ENCODE results near the gene ACE.

Gene ACE

GRCh38 chr17:63445954-63446752, 30.7 kb upstream of the ACE start, which contains the start of gene CYB561:
Gene CYB561, minus strand, starts transcription at chr17:63446306. Its CDS starts 8,759 bp downstream, at chr17:63437547.
- TF ChIP-seq CTCF (IDR thresholded peaks at IDR 0.05; ENCODE audit: low read depth, low read length) = peak; percentile 74
- Histone ChIP-seq H3K27me3 (ENCODE audit: insufficient read depth, low read depth, severe bottlenecking) (no peaks in the 10 kb centered on the region), H3K36me3 (no peaks in the 10 kb centered on the region), H3K9me3 (ENCODE audit: severe bottlenecking) (no peaks in the 10 kb centered on the region), H3K4me3 (ENCODE audit: low read depth, low read length) (peak within 1 kb of the TSS; percentile 25), H3K27ac (peak within 1 kb of the TSS; percentile 70)
- DNase-seq = peak; percentile 65

- no peak for DNase-seq
- Histone ChIP-seq H3K27me3 (ENCODE audit: insufficient read depth, low read depth, severe bottlenecking) (no peaks in the 10 kb centered on the region), H3K27ac (peak overlapping the region; percentile 70), H3K9me3 (ENCODE audit: severe bottlenecking) (no peaks in the 10 kb centered on the region), H3K4me3 (ENCODE audit: low read depth, low read length) (no peak overlapping the region), H3K36me3 (no peaks in the 10 kb centered on the region)
- no peak for TF ChIP-seq CTCF (IDR thresholded peaks at IDR 0.05; ENCODE audit: low read depth, low read length)
Measured at GRCh38 chr17:63446753-63447470, 29.9 kb upstream of the ACE start.

- TF ChIP-seq CTCF (IDR thresholded peaks at IDR 0.05; ENCODE audit: low read depth, low read length) = no peak
- peak overlapping the region; percentile 70 for H3K27ac ChIP-seq
- no peak for DNase-seq
- no peaks in the 10 kb centered on the region for H3K27me3 ChIP-seq (ENCODE audit: insufficient read depth, low read depth, severe bottlenecking)
- no peaks in the 10 kb centered on the region for H3K9me3 ChIP-seq (ENCODE audit: severe bottlenecking)
- no peak overlapping the region for H3K4me3 ChIP-seq (ENCODE audit: low read depth, low read length)
- no peaks in the 10 kb centered on the region for H3K36me3 ChIP-seq
Measured at GRCh38 chr17:63447471-63448009, 29.3 kb upstream of the ACE start.

- Histone ChIP-seq H3K36me3 (no peaks in the 10 kb centered on the region), H3K27ac (no peak overlapping the region), H3K9me3 (ENCODE audit: severe bottlenecking) (no peaks in the 10 kb centered on the region), H3K4me3 (ENCODE audit: low read depth, low read length) (no peak overlapping the region), H3K27me3 (ENCODE audit: insufficient read depth, low read depth, severe bottlenecking) (no peaks in the 10 kb centered on the region)
- 0 out of 2 replicates have a peak, but pooled peaks have one; percentile 3 for TF ChIP-seq CTCF (IDR thresholded peaks at IDR 0.05; ENCODE audit: low read depth, low read length)
- peak; percentile 59 for DNase-seq
Measured at GRCh38 chr17:63448655-63449054, 28.2 kb upstream of the ACE start.

GRCh38 chr17:63450551-63450950, 26.3 kb upstream of the ACE start:
- Histone ChIP-seq H3K36me3 (no peaks in the 10 kb centered on the region), H3K9me3 (ENCODE audit: severe bottlenecking) (no peaks in the 10 kb centered on the region), H3K27me3 (ENCODE audit: insufficient read depth, low read depth, severe bottlenecking) (no peaks in the 10 kb centered on the region), H3K4me3 (ENCODE audit: low read depth, low read length) (no peak overlapping the region; the same call in 1 of the 2 replicates), H3K27ac (peak overlapping the region; percentile 52)
- TF ChIP-seq CTCF (IDR thresholded peaks at IDR 0.05; ENCODE audit: low read depth, low read length) = no peak
- DNase-seq = peak; percentile 86

All from WERI-Rb-1 (cell line).